ENCODE measurements around the gene ANKK1. TPM values are rescaled to one million over a fixed set of nuclear protein-coding genes. Genes with fewer than 3 reads are reported as not detected.

ANKK1 gene
- total and polyA plus RNA-seq, 9 of the 15 experiments (the other 6 are each of a cell fraction or from before 2014, with no cell fraction given), result not detected

DNA sequence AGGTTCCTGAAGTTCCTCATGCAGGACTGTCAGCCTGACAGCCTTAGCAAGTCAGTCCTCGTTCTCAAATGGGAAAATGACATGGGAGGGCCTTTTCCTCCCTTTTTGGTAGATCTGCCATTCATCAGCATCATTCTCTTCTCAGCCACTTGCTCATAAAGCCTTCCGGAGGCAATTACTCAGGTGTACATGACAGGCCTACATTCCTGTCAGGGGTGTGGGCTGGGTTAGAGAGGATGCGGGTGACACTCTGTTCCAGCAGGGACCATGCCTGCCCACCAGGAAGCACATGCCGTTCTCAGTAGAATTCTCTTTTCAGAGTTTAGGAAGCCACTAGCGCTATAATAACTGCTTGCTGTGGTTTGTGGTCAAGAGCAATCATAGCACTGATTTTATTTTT, 24.2 kb upstream of the ANKK1 start:
- Histone ChIP-seq H3K27me3 (ENCODE audit: control insufficient read depth in 2 of 2, insufficient read depth in 2 of 2, low read length in 2 of 2) (peaks cover 0 to 23% of the 10 kb centered on the region in 2 experiments; a peak in 2 of 5 replicates), H4K20me1 (replicated peaks; ENCODE audit: control insufficient read depth, insufficient read depth, low read length) (no peaks in the 10 kb centered on the region), H3K9me3 (replicated peaks; ENCODE audit: control insufficient read depth, insufficient read depth, low read depth, low read length) (no peaks in the 10 kb centered on the region), H3K4me2 (ENCODE audit: insufficient read depth, low read length) (no peak overlapping the region), H3K9ac (ENCODE audit: insufficient read depth in 1 of 2, low read depth in 2 of 2, low read length in 2 of 2) (no peak overlapping the region), H2AFZ (ENCODE audit: low read depth, low read length) (no peak overlapping the region), H3K36me3 (ENCODE audit: control insufficient read depth, insufficient read depth, low read length) (no peaks in the 10 kb centered on the region), H3K79me2 (ENCODE audit: control insufficient read depth, insufficient read depth, low read length) (no peaks in the 10 kb centered on the region), H3K4me3 (no peak overlapping the region), H3K27ac (ENCODE audit: extremely low read depth, low read depth, low read length) (no peak overlapping the region), H3K4me1 (replicated peaks in 1 of 2; ENCODE audit: control insufficient read depth in 2 of 2, insufficient read depth in 2 of 2, low read length in 2 of 2) (no peaks in the 10 kb centered on the region), H3K9me1 (ENCODE audit: control insufficient read depth, insufficient read depth, low read length) (no peaks in the 10 kb centered on the region)
- ChIA-PET POLR2A (interaction anchor here (0.7 to 1.0 kb wide), 2 partner anchors 9 to 19 kb away, joined by 3 read pairs; no protein-coding TSS in a partner anchor), CTCF (ENCODE audit: low intra/inter-chr PET ratio) (no interaction called here)
- BruUV-seq (replicated peaks), result no TSS peak
- 29% methylated on average over 4 of the region's 5 CpGs for WGBS (ENCODE audit: insufficient coverage, low coverage, missing lambda C conversion rate)
- intact Hi-C loops (cut with micrococcal nuclease), result no loop called here
- FAIRE-seq (no peak), ATAC-seq (no peak), DNase-seq (ENCODE audit: extremely low read depth in 1 of 4, low spot score in 3 of 4) (no peak)
- TF ChIP-seq CBFA2T2 (conservative IDR thresholded peaks at IDR 0.05) (no peak), RBM34 (IDR thresholded peaks at IDR 0.05; ENCODE audit: borderline replicate concordance, insufficient read depth, low read length) (no peak), MCM5 (IDR thresholded peaks at IDR 0.05; ENCODE audit: low read depth) (no peak), SAP30 (IDR thresholded peaks at IDR 0.05; ENCODE audit: borderline replicate concordance, insufficient read depth, low read depth, low read length, poor library complexity, severe bottlenecking) (no peak), ZNF184 (CRISPR knock-in tag; IDR thresholded peaks at IDR 0.05) (no peak), KDM1A (IDR thresholded peaks at IDR 0.05) (peak in 1 of 2 experiments; percentile 10; a peak in 2 of 4 replicates), STAT5B (CRISPR knock-in tag; IDR thresholded peaks at IDR 0.05) (no peak), ETV5 (CRISPR knock-in tag; IDR thresholded peaks at IDR 0.05; ENCODE audit: low read depth) (no peak)
- in situ Hi-C loops (cut with MboI), result no loop called here
